Measurements from ENCODE around the gene USH2A. TPM values are rescaled to one million over a fixed set of nuclear protein-coding genes. Genes with fewer than 3 reads are reported as not detected.

USH2A gene
- total and polyA plus RNA-seq, 12 donors, result 0.03 to 1.9 (median 0.16) TPM; not detected in 3

DNA sequence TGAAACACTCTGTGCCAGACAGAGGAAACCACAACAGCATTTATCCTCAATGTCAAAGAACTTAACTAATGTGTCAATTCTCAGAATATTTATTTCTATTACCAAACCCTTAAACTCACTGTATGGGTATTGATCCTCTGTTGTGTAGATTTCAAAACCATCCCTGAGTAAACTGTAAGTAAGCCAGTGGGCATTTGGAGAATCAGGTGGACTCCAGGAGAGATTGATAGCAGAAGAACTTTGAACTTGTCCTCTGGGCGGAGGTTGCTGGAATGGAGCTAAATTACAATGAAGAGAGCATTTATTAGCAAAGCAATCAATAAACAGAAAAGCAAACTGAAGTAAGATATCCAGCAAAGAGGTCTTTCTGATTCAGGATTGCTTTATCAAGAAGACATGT is 216.1 kb downstream of the USH2A start:
- TF ChIP-seq, protein P1, sequence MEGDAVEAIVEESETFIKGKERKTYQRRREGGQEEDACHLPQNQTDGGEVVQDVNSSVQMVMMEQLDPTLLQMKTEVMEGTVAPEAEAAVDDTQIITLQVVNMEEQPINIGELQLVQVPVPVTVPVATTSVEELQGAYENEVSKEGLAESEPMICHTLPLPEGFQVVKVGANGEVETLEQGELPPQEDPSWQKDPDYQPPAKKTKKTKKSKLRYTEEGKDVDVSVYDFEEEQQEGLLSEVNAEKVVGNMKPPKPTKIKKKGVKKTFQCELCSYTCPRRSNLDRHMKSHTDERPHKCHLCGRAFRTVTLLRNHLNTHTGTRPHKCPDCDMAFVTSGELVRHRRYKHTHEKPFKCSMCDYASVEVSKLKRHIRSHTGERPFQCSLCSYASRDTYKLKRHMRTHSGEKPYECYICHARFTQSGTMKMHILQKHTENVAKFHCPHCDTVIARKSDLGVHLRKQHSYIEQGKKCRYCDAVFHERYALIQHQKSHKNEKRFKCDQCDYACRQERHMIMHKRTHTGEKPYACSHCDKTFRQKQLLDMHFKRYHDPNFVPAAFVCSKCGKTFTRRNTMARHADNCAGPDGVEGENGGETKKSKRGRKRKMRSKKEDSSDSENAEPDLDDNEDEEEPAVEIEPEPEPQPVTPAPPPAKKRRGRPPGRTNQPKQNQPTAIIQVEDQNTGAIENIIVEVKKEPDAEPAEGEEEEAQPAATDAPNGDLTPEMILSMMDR (IDR thresholded peaks at IDR 0.05), result no peak
- TF ChIP-seq POLR2A (IDR thresholded peaks at IDR 0.05), result no peak
- intact Hi-C loops (cut with DNase I), result no loop called here
- H3K27me3 ChIP-seq, result no peaks in the 10 kb centered on the region
- no peak overlapping the region for H3K4me3 ChIP-seq
- no peaks in the 10 kb centered on the region for H3K4me1 ChIP-seq (replicated peaks in 1 of 2)
- no peaks in the 10 kb centered on the region for H3K36me3 ChIP-seq (replicated peaks in 1 of 2)
- H3K27ac ChIP-seq, result no peak overlapping the region
- H3K9me3 ChIP-seq (replicated peaks in 1 of 3), result no peaks in the 10 kb centered on the region
- no peak for DNase-seq
- WGBS, 4 donors, result 79 to 88% (median 84%) methylated on average over 1 of the region's 1 CpG

- 73 to 90% (median 84%) methylated on average over 1 of the region's 1 CpG for WGBS, 4 donors
- no peak overlapping the region for H3K4me3 ChIP-seq
- H3K4me1 ChIP-seq (replicated peaks in 1 of 2), result no peaks in the 10 kb centered on the region
- no peak for DNase-seq
- no peaks in the 10 kb centered on the region for H3K27me3 ChIP-seq
- intact Hi-C loops (cut with DNase I), result no loop called here
- no peaks in the 10 kb centered on the region for H3K9me3 ChIP-seq (replicated peaks in 1 of 3)
- TF ChIP-seq, protein P1 (IDR thresholded peaks at IDR 0.05), result no peak
- no peak for TF ChIP-seq POLR2A (IDR thresholded peaks at IDR 0.05)
- H3K36me3 ChIP-seq (replicated peaks in 1 of 2), result no peaks in the 10 kb centered on the region
- H3K27ac ChIP-seq, result no peak overlapping the region
Observed at GRCh38 chr1:216205176-216205575, 218.1 kb downstream of the USH2A start.

DNA sequence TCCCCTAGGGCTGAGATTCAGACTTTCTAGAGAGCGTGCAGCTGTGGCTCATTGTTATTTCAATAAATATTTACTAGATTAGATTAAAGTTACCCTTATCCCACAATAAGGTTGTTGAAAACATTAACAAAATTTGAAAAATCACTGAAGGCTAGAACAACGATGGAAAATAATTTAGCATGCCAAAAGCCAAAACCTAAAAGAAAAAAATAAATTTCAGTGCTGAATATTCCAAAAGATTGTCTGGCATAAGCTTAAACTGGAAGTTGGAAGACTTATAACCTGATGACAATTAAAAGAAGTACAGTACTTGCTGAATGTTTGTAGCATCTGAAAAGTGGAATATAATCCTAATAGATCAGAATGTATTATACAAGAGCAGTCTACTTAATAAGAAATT is 221.3 kb downstream of the USH2A start:
- no peak for DNase-seq
- intact Hi-C loops (cut with DNase I), result no loop called here
- H3K27ac ChIP-seq, result no peak overlapping the region
- no peak overlapping the region for H3K4me3 ChIP-seq
- 57 to 60% (median 58%) methylated on average over 2 of the region's 2 CpGs for WGBS, 4 donors
- TF ChIP-seq POLR2A (IDR thresholded peaks at IDR 0.05), result no peak
- TF ChIP-seq, protein P1 (IDR thresholded peaks at IDR 0.05), result no peak
- H3K27me3 ChIP-seq, result no peaks in the 10 kb centered on the region
- no peaks in the 10 kb centered on the region for H3K9me3 ChIP-seq (replicated peaks in 1 of 3)
- no peaks in the 10 kb centered on the region for H3K4me1 ChIP-seq (replicated peaks in 1 of 2)
- H3K36me3 ChIP-seq (replicated peaks in 1 of 2), result no peaks in the 10 kb centered on the region

DNA sequence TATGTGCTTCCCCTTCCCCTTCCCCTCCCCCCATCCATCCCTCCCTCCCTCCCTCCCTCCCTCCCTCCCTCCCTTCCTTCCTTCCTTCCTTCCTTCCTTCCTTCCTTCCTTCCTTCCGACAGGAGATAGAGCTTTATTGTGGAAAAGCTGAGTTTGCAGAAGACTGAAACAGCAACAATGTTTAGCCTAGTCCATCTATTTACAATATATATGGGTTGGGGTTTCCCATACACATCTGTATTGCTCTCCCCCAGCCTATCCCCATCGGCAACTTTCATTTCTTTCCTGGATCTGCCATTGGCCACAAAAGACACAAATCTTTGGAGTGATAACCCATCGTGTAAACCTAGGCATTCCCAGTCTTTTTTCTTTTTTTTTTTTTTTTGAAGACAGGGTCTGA is 222.3 kb downstream of the USH2A start:
- no peak for DNase-seq
- H3K27me3 ChIP-seq, result no peaks in the 10 kb centered on the region
- no peak overlapping the region for H3K4me3 ChIP-seq
- H3K27ac ChIP-seq, result no peak overlapping the region
- intact Hi-C loops (cut with DNase I), result no loop called here
- no peaks in the 10 kb centered on the region for H3K9me3 ChIP-seq (replicated peaks in 1 of 3)
- H3K36me3 ChIP-seq (replicated peaks in 1 of 2), result no peaks in the 10 kb centered on the region
- 66 to 79% (median 75%) methylated on average over 2 to 3 of the region's 3 CpGs for WGBS, 4 donors
- TF ChIP-seq, protein P1 (IDR thresholded peaks at IDR 0.05), result no peak
- no peak for TF ChIP-seq POLR2A (IDR thresholded peaks at IDR 0.05)
- H3K4me1 ChIP-seq (replicated peaks in 1 of 2), result no peaks in the 10 kb centered on the region

All from adrenal gland (tissue), 12 donors.